Keratinocyte (primary cell): ENCODE results near the gene DUSP8. TPM values are rescaled to one million over a fixed set of nuclear protein-coding genes. Genes with fewer than 3 reads are reported as not detected.
A peak's percentile ranks its signal among the peaks of the same experiment; 100 is the strongest.

ENCODE experiments used
- DNase-seq: peaks from one replicate; pipeline ENCODE4 v3.0.0-alpha.2; 2011; ENCODE audit warnings: low read depth, missing footprints, low spot score
- FAIRE-seq: peaks from 2 replicates; lab custom pipeline; 2011; peaks lifted over from hg19 to GRCh38; lab: Jason Lieb, UNC
- H2AFZ ChIP-seq: 2 replicates; pipeline ENCODE4 v1.6.0; 2012; ENCODE audit warnings: low read length, control low read depth, inconsistent platforms; ENCODE audit not compliant: control insufficient read depth
- H3K27ac ChIP-seq: 2 replicates; pipeline ENCODE4 v1.5.1; 2011; ENCODE audit warnings: low read length; ENCODE audit not compliant: control insufficient read depth, insufficient read depth
- H3K27me3 ChIP-seq: 3 replicates; pipeline ENCODE4 v1.6.0; 2011; ENCODE audit warnings: low read length; ENCODE audit not compliant: control insufficient read depth, insufficient read depth; ENCODE audit errors: extremely low read depth
- H3K36me3 ChIP-seq, 2 experiments: 2 replicates in 1 of 2; 3 replicates in 1 of 2; pipeline ENCODE4 v1.5.1; 2011; ENCODE audit warnings: low read length in 2 of 2, mild to moderate bottlenecking in 1 of 2; ENCODE audit not compliant: control insufficient read depth in 2 of 2, insufficient read depth in 2 of 2; ENCODE audit errors: extremely low read depth in 1 of 2
- H3K4me1 ChIP-seq: 3 replicates; pipeline ENCODE4 v1.5.1; 2011; ENCODE audit warnings: low read length; ENCODE audit not compliant: control insufficient read depth, insufficient read depth; ENCODE audit errors: extremely low read depth
- H3K4me2 ChIP-seq: 3 replicates; pipeline ENCODE4 v1.6.0; 2011; ENCODE audit warnings: low read depth, low read length; ENCODE audit not compliant: control insufficient read depth, insufficient read depth; ENCODE audit errors: extremely low read depth
- H3K4me3 ChIP-seq, 3 experiments: fragments of 200-600 bp in 1 of 3; sonication (generic) in 1 of 3; 2 replicates in 2 of 3; 3 replicates in 1 of 3; pipeline ENCODE4 v1.5.1; 2011 to 2016; ENCODE audit warnings: low read length in 3 of 3, mild to moderate bottlenecking in 3 of 3, control low read depth in 2 of 3, inconsistent platforms in 1 of 3, low read depth in 1 of 3, mixed read lengths in 1 of 3, mixed run types in 1 of 3, moderate library complexity in 1 of 3; ENCODE audit not compliant: control insufficient read depth in 2 of 3, insufficient read depth in 2 of 3; ENCODE audit errors: extremely low read depth in 1 of 3
- H3K79me2 ChIP-seq: 2 replicates; pipeline ENCODE4 v1.6.0; 2012; ENCODE audit warnings: low read length; ENCODE audit not compliant: control insufficient read depth, insufficient read depth
- H3K9ac ChIP-seq: 3 replicates; pipeline ENCODE4 v1.6.0; 2011; ENCODE audit warnings: low read length; ENCODE audit not compliant: control insufficient read depth, insufficient read depth; ENCODE audit errors: extremely low read depth
- H3K9me1 ChIP-seq: 3 replicates; pipeline ENCODE4 v1.6.0; 2011; ENCODE audit warnings: low read length; ENCODE audit not compliant: control insufficient read depth, insufficient read depth; ENCODE audit errors: extremely low read depth
- H3K9me3 ChIP-seq: 2 replicates; pipeline ENCODE4 v1.5.1; 2012; ENCODE audit warnings: low read depth, low read length; ENCODE audit not compliant: control insufficient read depth
- H4K20me1 ChIP-seq: 3 replicates; pipeline ENCODE4 v1.6.0; 2011; ENCODE audit warnings: low read length; ENCODE audit not compliant: control insufficient read depth, insufficient read depth; ENCODE audit errors: extremely low read depth
- EZH2 ChIP-seq: IDR thresholded peaks from one replicate; pipeline ENCODE4 v1.6.1; 2012; ENCODE audit warnings: inconsistent platforms, mild to moderate bottlenecking, low read length, moderate library complexity
- dilution Hi-C: fragments of 300-500 bp; cut with MboI; formaldehyde crosslinking; loops from one replicate; pipeline ENCODE4 v1.7.0; 2020; ENCODE audit warnings: low sequenced_read_pairs; ENCODE audit not compliant: extremely low pct_ligation_motif_present
- polyA plus RNA-seq, 5 experiments: library from polyadenylated mRNA; depleted of rRNA in 3 of 5; stranded (reverse) in 3 of 5; stranded (forward) in 1 of 5; unstranded in 1 of 5; fragments of >200 nt; gene quantifications; 1 replicate in 1 of 5; 2 replicates in 3 of 5; 3 replicates in 1 of 5; pipeline versions ENCODE4 v1.2.1 to v1.2.3, GENCODE V29; 2011 to 2012; ENCODE audit warnings: missing spikeins in 2 of 5, low read depth in 1 of 5, low replicate concordance in 1 of 5
- TF ChIP-seq, protein P1 (sequence below), 3 experiments: IDR thresholded peaks in 1 of 3; conservative IDR thresholded peaks in 1 of 3; optimal IDR thresholded peaks in 1 of 3; 2 replicates in 2 of 3; 3 replicates in 1 of 3; pipeline versions ENCODE3 to v1.5.1; 2011; ENCODE audit warnings: low read length in 3 of 3, mild to moderate bottlenecking in 3 of 3, moderate library complexity in 2 of 3, control low read depth in 1 of 3, inconsistent platforms in 1 of 3; ENCODE audit not compliant: insufficient read depth in 2 of 3; ENCODE audit errors: extremely low read depth in 1 of 3

Gene DUSP8
- polyA plus RNA-seq, 1 donor (not counting 4 experiments of a cell fraction or from before 2014, with no cell fraction given), result 0.58 TPM

- Histone ChIP-seq H3K27ac (no peak overlapping the region), H3K4me2 (peak overlapping the region; percentile 22), H3K9me1 (no peaks in the 10 kb centered on the region), H2AFZ (no peak overlapping the region), H4K20me1 (no peaks in the 10 kb centered on the region), H3K36me3 (no peaks in the 10 kb centered on the region), H3K4me1 (peaks cover 3% of the 10 kb centered on the region), H3K9ac (no peak overlapping the region), H3K79me2 (no peaks in the 10 kb centered on the region), H3K4me3 (no peak overlapping the region), H3K9me3 (no peaks in the 10 kb centered on the region), H3K27me3 (peaks cover 64% of the 10 kb centered on the region)
- DNase-seq (no peak), FAIRE-seq (no peak)
- dilution Hi-C loops, result no loop called here
- TF ChIP-seq, protein P1, sequence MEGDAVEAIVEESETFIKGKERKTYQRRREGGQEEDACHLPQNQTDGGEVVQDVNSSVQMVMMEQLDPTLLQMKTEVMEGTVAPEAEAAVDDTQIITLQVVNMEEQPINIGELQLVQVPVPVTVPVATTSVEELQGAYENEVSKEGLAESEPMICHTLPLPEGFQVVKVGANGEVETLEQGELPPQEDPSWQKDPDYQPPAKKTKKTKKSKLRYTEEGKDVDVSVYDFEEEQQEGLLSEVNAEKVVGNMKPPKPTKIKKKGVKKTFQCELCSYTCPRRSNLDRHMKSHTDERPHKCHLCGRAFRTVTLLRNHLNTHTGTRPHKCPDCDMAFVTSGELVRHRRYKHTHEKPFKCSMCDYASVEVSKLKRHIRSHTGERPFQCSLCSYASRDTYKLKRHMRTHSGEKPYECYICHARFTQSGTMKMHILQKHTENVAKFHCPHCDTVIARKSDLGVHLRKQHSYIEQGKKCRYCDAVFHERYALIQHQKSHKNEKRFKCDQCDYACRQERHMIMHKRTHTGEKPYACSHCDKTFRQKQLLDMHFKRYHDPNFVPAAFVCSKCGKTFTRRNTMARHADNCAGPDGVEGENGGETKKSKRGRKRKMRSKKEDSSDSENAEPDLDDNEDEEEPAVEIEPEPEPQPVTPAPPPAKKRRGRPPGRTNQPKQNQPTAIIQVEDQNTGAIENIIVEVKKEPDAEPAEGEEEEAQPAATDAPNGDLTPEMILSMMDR (optimal IDR thresholded peaks at IDR 0.05 in 1 of 3, IDR thresholded peaks at IDR 0.05 in 1 of 3, conservative IDR thresholded peaks at IDR 0.05 in 1 of 3; ENCODE audit: extremely low read depth in 1 of 3, insufficient read depth in 2 of 3, low read length in 3 of 3), result no peak
- no peak for TF ChIP-seq EZH2
These were observed 23.6 kb downstream of the DUSP8 start for GRCh38 chr11:1548221-1549070.

DNA sequence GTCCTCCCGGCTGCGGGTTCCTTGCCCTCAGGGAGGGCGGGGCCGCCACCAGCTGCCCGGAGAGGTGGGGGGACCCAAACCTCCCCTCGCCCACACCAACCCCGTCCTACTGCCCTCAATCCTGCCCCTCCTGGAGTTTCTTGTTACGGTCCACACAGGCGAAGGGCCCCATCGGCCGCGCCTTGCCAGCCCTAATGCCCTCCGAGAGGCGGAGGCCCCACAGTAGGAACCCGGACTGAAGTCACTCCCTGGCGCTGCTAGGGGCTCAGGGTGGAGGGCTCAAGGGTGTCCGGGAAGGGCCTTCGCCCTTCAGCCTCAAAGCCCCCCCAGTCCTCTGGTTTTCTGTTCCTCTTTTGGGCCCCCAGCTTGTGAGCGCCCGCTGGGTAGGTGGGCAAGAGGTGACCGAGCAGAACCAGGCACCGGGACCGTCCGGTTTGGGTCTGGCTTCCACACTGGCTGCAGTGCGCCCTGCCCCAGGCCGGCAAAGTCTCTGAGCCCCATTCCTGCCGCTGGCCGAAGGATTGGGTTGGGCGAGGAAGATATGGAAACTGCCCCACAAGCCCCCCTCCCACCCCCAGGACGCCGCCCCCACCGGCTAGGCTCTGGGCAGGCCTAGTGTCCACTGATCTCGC lies 24.5 kb downstream of the DUSP8 start:
- H3K36me3 ChIP-seq, result no peaks in the 10 kb centered on the region
- H3K4me1 ChIP-seq, result peaks cover 3% of the 10 kb centered on the region
- H3K9me1 ChIP-seq, result no peaks in the 10 kb centered on the region
- DNase-seq (no peak), FAIRE-seq (no peak)
- no peak overlapping the region for H2AFZ ChIP-seq
- no peaks in the 10 kb centered on the region for H4K20me1 ChIP-seq
- dilution Hi-C loops, result no loop called here
- H3K27me3 ChIP-seq, result peaks cover 62% of the 10 kb centered on the region
- no peak overlapping the region for H3K27ac ChIP-seq
- no peak overlapping the region for H3K9ac ChIP-seq
- no peaks in the 10 kb centered on the region for H3K79me2 ChIP-seq
- no peaks in the 10 kb centered on the region for H3K9me3 ChIP-seq
- no peak overlapping the region for H3K4me3 ChIP-seq
- H3K4me2 ChIP-seq, result peak overlapping the region; percentile 48
- TF ChIP-seq, protein P1 (optimal IDR thresholded peaks at IDR 0.05 in 1 of 3, IDR thresholded peaks at IDR 0.05 in 1 of 3, conservative IDR thresholded peaks at IDR 0.05 in 1 of 3; ENCODE audit: extremely low read depth in 1 of 3, insufficient read depth in 2 of 3, low read length in 3 of 3), result no peak
- TF ChIP-seq EZH2, result peak; percentile 89
